Loucy (cell line): ENCODE results near the gene WASL.

Source experiments
- H2AFZ ChIP-seq: fragments of 200-600 bp; sonication (generic); 2 replicates; pipeline ENCODE4 v1.6.0; 2016; ENCODE audit warnings: antibody characterized with exemption, mild to moderate bottlenecking, low read length, moderate library complexity
- H3F3A ChIP-seq: fragments of 200-600 bp; 2 replicates; pipeline ENCODE4 v1.6.0; 2016; ENCODE audit warnings: antibody characterized with exemption, low read depth, mild to moderate bottlenecking
- H3K27me3 ChIP-seq: fragments of 200-600 bp; sonication (generic); 2 replicates; pipeline ENCODE4 v1.6.1; 2014; ENCODE audit warnings: low read length, mild to moderate bottlenecking; ENCODE audit not compliant: insufficient read depth, poor library complexity, severe bottlenecking
- H3K36me3 ChIP-seq: fragments of 200-600 bp; sonication (generic); 2 replicates; pipeline ENCODE4 v1.6.1; 2016; ENCODE audit warnings: low read length; ENCODE audit not compliant: insufficient read depth
- H3K4me1 ChIP-seq: fragments of 200-600 bp; sonication (generic); 2 replicates; pipeline ENCODE4 v1.5.1; 2014; ENCODE audit warnings: low read length, mild to moderate bottlenecking; ENCODE audit not compliant: insufficient read depth, poor library complexity, severe bottlenecking
- H3K4me2 ChIP-seq: fragments of 200-600 bp; sonication (generic); 2 replicates; pipeline ENCODE4 v1.6.0; 2014; ENCODE audit warnings: antibody characterized with exemption, low read length, low read depth, mild to moderate bottlenecking; ENCODE audit not compliant: poor library complexity, severe bottlenecking
- H3K4me3 ChIP-seq: fragments of 200-600 bp; sonication (generic); 2 replicates; pipeline ENCODE4 v1.5.1; 2014; ENCODE audit warnings: low read length, mild to moderate bottlenecking, mixed read lengths; ENCODE audit not compliant: poor library complexity, severe bottlenecking
- H3K79me2 ChIP-seq: fragments of 200-600 bp; sonication (generic); 2 replicates; pipeline ENCODE4 v1.6.1; 2014; ENCODE audit warnings: low read length; ENCODE audit not compliant: insufficient read depth
- H3K9ac ChIP-seq: fragments of 200-600 bp; sonication (generic); 2 replicates; pipeline ENCODE4 v1.6.0; 2014; ENCODE audit warnings: mild to moderate bottlenecking, low read depth, low read length, moderate library complexity; ENCODE audit not compliant: poor library complexity, severe bottlenecking
- H3K9me2 ChIP-seq: fragments of 200-600 bp; sonication (generic); replicated peaks from 2 replicates; pipeline ENCODE4 v1.6.1; 2016; ENCODE audit warnings: low read depth, low read length, mixed read lengths
- H3K9me3 ChIP-seq: fragments of 200-600 bp; sonication (generic); 2 replicates; pipeline ENCODE4 v1.6.1; 2014; ENCODE audit warnings: mild to moderate bottlenecking, antibody characterized with exemption, low read length, low read depth; ENCODE audit not compliant: insufficient read depth
- H4K20me1 ChIP-seq: fragments of 200-600 bp; sonication (generic); 2 replicates; pipeline ENCODE4 v1.6.0; 2014; ENCODE audit warnings: antibody characterized with exemption, low read length, mild to moderate bottlenecking; ENCODE audit not compliant: insufficient read depth, poor library complexity, severe bottlenecking
- CTCF ChIP-seq: fragments of 200-600 bp; sonication (generic); conservative IDR thresholded peaks from 2 replicates; pipeline ENCODE4 v1.5.1; 2014; ENCODE audit warnings: mild to moderate bottlenecking, antibody characterized with exemption, low read length
- EZH2phosphoT487 ChIP-seq: fragments of 200-600 bp; IDR thresholded peaks from 2 replicates; pipeline ENCODE4 v1.6.1; 2018; ENCODE audit warnings: antibody characterized with exemption, mild to moderate bottlenecking, moderate library complexity, borderline replicate concordance

The WASL gene

DNA sequence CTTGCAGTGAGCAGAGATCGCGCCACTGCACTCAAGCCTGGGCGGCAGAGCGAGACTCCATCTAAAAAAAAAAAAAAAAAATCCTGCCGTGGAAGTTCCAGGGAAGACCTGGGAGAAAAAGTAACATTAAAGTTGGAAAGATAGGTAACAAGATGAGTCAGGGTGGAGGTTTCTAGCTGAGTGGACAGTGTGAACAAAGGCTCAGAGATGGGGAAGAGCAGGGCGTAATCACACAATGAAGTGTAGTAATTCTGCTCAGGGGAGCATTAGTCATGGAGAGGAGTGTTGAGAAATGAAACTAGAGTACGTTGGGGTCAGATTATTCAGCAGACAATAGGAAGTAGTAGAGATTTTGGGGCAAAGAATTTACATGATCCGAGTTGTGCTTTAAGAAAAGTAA, 21.6 kb upstream of the WASL start:
- Histone ChIP-seq H3K4me2 (no peak overlapping the region), H3K36me3 (no peaks in the 10 kb centered on the region), H3F3A (no peaks in the 10 kb centered on the region), H3K79me2 (no peaks in the 10 kb centered on the region), H2AFZ (no peak overlapping the region), H3K4me3 (no peak overlapping the region), H3K9me3 (no peaks in the 10 kb centered on the region), H3K4me1 (peaks cover 8% of the 10 kb centered on the region), H4K20me1 (no peaks in the 10 kb centered on the region), H3K27me3 (no peaks in the 10 kb centered on the region), H3K9ac (no peak overlapping the region), H3K9me2 (no peaks in the 10 kb centered on the region)
- TF ChIP-seq CTCF (no peak), EZH2phosphoT487 (no peak)

DNA sequence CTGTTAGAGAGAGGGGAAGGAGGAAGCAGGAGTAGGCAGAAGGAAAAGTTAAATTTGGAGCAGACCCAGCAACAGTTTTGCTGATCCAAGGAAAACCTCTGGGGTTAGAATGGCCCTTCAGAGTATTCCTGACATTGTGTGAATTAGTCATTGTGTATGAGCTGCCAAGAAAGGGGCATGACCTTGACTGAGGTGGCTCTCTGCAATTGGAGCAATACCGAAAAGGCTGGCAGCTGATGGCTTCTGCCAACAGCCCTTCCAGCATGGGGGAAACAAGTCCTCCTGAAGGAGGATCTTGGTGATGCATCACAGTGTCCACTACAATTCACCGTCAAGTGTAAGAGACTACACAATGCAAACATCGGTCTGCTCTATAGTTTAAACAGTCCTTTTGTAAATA, 20.6 kb upstream of the WASL start:
- Histone ChIP-seq H3K4me2 (no peak overlapping the region), H2AFZ (no peak overlapping the region)

GRCh38 chr7:123768493-123768892, 19.7 kb upstream of the WASL start:
- Histone ChIP-seq H3K4me1 (peaks cover 8% of the 10 kb centered on the region), H2AFZ (no peak overlapping the region), H3K27me3 (no peaks in the 10 kb centered on the region), H3K4me3 (no peak overlapping the region), H3K9me3 (no peaks in the 10 kb centered on the region), H4K20me1 (no peaks in the 10 kb centered on the region), H3K36me3 (no peaks in the 10 kb centered on the region), H3K9ac (no peak overlapping the region), H3K79me2 (no peaks in the 10 kb centered on the region), H3K9me2 (no peaks in the 10 kb centered on the region), H3K4me2 (no peak overlapping the region), H3F3A (no peaks in the 10 kb centered on the region)
- TF ChIP-seq EZH2phosphoT487 (no peak), CTCF (no peak)

More for the DNA sequence above, 20.6 kb upstream of the WASL start:
- Histone ChIP-seq H3K9ac (no peak overlapping the region), H3K79me2 (no peaks in the 10 kb centered on the region), H3K9me3 (no peaks in the 10 kb centered on the region), H3K4me1 (peaks cover 8% of the 10 kb centered on the region), H3K36me3 (no peaks in the 10 kb centered on the region), H3K27me3 (no peaks in the 10 kb centered on the region), H3K4me3 (no peak overlapping the region), H3F3A (no peaks in the 10 kb centered on the region), H3K9me2 (no peaks in the 10 kb centered on the region), H4K20me1 (no peaks in the 10 kb centered on the region)
- TF ChIP-seq CTCF (no peak), EZH2phosphoT487 (no peak)
